ENCODE data around the gene ZNF268. TPM values are rescaled to one million over a fixed set of nuclear protein-coding genes. Genes with fewer than 3 reads are reported as not detected.

Gene ZNF268
- total RNA-seq, 1 donor from 2014 or later: 15.8 TPM

DNA sequence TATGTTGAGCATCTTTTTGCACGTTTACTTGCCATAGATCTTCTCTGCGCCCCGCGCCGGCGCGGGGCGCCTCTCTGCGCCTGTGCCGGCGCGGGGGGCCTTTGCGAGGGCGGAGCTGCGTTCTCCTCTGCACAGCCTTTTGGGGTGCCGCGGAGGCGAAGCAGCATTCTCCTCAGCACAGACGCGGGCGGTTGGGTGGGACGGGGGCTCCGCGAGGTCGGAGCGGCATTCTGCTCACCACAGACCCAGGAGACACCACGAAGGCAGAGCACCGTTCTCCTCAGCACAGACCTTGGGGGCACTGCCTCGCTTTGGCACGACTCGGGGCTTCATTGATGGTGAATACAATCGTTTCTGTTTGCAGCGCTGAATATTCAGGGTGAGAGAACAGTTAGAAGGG, 82.9 kb downstream of the ZNF268 start:
- Histone ChIP-seq H3K36me3 (ENCODE audit: control insufficient read depth, insufficient read depth, low read length) (no peaks in the 10 kb centered on the region), H3K4me3 (ENCODE audit: low read depth, low read length) (no peak overlapping the region), H3K27me3 (ENCODE audit: control insufficient read depth, insufficient read depth, low read length) (no peaks in the 10 kb centered on the region)
- DNase-seq (ENCODE audit: low read depth) (no peak), FAIRE-seq (no peak)
- TF ChIP-seq, protein P1, sequence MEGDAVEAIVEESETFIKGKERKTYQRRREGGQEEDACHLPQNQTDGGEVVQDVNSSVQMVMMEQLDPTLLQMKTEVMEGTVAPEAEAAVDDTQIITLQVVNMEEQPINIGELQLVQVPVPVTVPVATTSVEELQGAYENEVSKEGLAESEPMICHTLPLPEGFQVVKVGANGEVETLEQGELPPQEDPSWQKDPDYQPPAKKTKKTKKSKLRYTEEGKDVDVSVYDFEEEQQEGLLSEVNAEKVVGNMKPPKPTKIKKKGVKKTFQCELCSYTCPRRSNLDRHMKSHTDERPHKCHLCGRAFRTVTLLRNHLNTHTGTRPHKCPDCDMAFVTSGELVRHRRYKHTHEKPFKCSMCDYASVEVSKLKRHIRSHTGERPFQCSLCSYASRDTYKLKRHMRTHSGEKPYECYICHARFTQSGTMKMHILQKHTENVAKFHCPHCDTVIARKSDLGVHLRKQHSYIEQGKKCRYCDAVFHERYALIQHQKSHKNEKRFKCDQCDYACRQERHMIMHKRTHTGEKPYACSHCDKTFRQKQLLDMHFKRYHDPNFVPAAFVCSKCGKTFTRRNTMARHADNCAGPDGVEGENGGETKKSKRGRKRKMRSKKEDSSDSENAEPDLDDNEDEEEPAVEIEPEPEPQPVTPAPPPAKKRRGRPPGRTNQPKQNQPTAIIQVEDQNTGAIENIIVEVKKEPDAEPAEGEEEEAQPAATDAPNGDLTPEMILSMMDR (IDR thresholded peaks at IDR 0.05; ENCODE audit: insufficient read depth, low read length, severe bottlenecking): no peak

Other genes with a start within 250 kb of the ZNF268 start
- gene ZNF605, start 225.2 kb upstream of the ZNF268 start, total RNA-seq: 6.3 and 9.6 TPM in 2 replicates
- 13.4 and 14.1 TPM in 2 replicates for gene ZNF26, start 195.1 kb upstream of the ZNF268 start, total RNA-seq
- 22.4 TPM in 2 replicates for gene ZNF84, start 144.0 kb upstream of the ZNF268 start, total RNA-seq
- 19.2 and 37.3 TPM in 2 replicates for gene ZNF140, start 100.6 kb upstream of the ZNF268 start, total RNA-seq
- gene ZNF891, start 51.2 kb upstream of the ZNF268 start, total RNA-seq: 0.53 and 0.77 TPM in 2 replicates
- gene ZNF10, start 50.9 kb upstream of the ZNF268 start, total RNA-seq: 2.9 and 4.1 TPM in 2 replicates
- not detected in 2 replicates for gene ANHX, start 54.4 kb downstream of the ZNF268 start, total RNA-seq